Sigmoid colon (tissue), 4 donors: Measurements from ENCODE around the gene EFNA5.

Source experiments
- CTCF ChIP-seq, 4 experiments: fragments of 450-650 bp in 3 of 4; fragments of 200-600 bp in 1 of 4; IDR thresholded peaks; one replicate each; pipeline ENCODE4 v1.5.1; 2016 to 2019; ENCODE audit warnings: antibody characterized with exemption in 4 of 4, mild to moderate bottlenecking in 3 of 4, moderate library complexity in 2 of 4
- EP300 ChIP-seq, 4 donors: sonication (generic); formaldehyde crosslinking; IDR thresholded peaks; one replicate each; pipeline ENCODE4 v1.6.1; 2017; ENCODE audit warnings: antibody characterized with exemption in 4 of 4
- POLR2A ChIP-seq, 2 donors: fragments of 450-650 bp; IDR thresholded peaks; one replicate each; pipeline ENCODE4 v1.6.1; 2016; ENCODE audit warnings: antibody characterized with exemption in 2 of 2, mild to moderate bottlenecking in 2 of 2, moderate library complexity in 2 of 2

GRCh38 chr5:107615299-107615817 is 55.4 kb downstream of the EFNA5 start:
- no peak for TF ChIP-seq POLR2A (IDR thresholded peaks at IDR 0.05)
- TF ChIP-seq CTCF (IDR thresholded peaks at IDR 0.05): no peak
- TF ChIP-seq EP300 (IDR thresholded peaks at IDR 0.05): no peak
